Activated CD8-positive, alpha-beta memory T cell treated with anti-CD3 and anti-CD28 coated beads for 36 hours (primary cell): ENCODE results near the gene TSPO2. TPM values are rescaled to one million over a fixed set of nuclear protein-coding genes. Genes with fewer than 3 reads are reported as not detected.

Source experiments
- CTCF ChIA-PET: fragments of 350-600 bp; sonication (Branson Sonifier 250); formaldehyde crosslinking; loops from one replicate; lab custom pipeline; 2021; ENCODE audit warnings: antibody characterized with exemption; lab: Charles Lee
- POLR2A ChIA-PET: fragments of 350-600 bp; sonication (Branson Sonifier 250); formaldehyde crosslinking; loops from one replicate; lab custom pipeline; 2021; ENCODE audit warnings: antibody characterized with exemption; lab: Charles Lee
- total RNA-seq, 2 experiments: library from RNA; stranded (reverse); gene quantifications; one replicate each; pipeline ENCODE4 v1.2.3, GENCODE V29; 2021

TSPO2 gene
- total RNA-seq, 2 experiments from 2014 or later, result not detected

- POLR2A ChIA-PET, result no interaction called here
- CTCF ChIA-PET, result no interaction called here
Measured at GRCh38 chr6:41046084-41046483, 3.8 kb downstream of the TSPO2 start.

- ChIA-PET POLR2A (interaction anchor here (0.5 kb wide), 1 partner anchor 16 kb away, joined by 4 read pairs; no protein-coding TSS in a partner anchor), CTCF (interaction anchor here (1.1 kb wide), 1 partner anchor 39 kb away, joined by 3 read pairs; no protein-coding TSS in a partner anchor)
Measured at GRCh38 chr6:41047306-41047705, 5.0 kb downstream of the TSPO2 start.

GRCh38 chr6:41047745-41048732, 5.8 kb downstream of the TSPO2 start:
- ChIA-PET POLR2A (interaction anchor here (0.5 to 0.6 kb wide), 2 partner anchors 15 to 27 kb away, joined by 3 to 4 read pairs; no protein-coding TSS in a partner anchor), CTCF (interaction anchor here (1.0 to 1.6 kb wide), 3 partner anchors 8 to 40 kb away, joined by 3 to 4 read pairs (median 4); partner anchors contain the start of gene UNC5CL)

- CTCF ChIA-PET, result interaction anchor here (1.6 kb wide), 1 partner anchor 10 kb away, joined by 4 read pairs; the partner anchor contains the start of gene UNC5CL
- POLR2A ChIA-PET, result no interaction called here
Measured at GRCh38 chr6:41049521-41049920, 7.3 kb downstream of the TSPO2 start.

GRCh38 chr6:41049955-41050354, 7.7 kb downstream of the TSPO2 start:
- ChIA-PET POLR2A (no interaction called here), CTCF (no interaction called here)

GRCh38 chr6:41050536-41050935, 8.3 kb downstream of the TSPO2 start:
- ChIA-PET CTCF (no interaction called here), POLR2A (no interaction called here)

- CTCF ChIA-PET, result interaction anchor here (3.0 kb wide), 1 partner anchor 13 kb away, joined by 8 read pairs; the partner anchor contains the start of gene UNC5CL
- POLR2A ChIA-PET, result no interaction called here
Measured at GRCh38 chr6:41051873-41052272, 9.6 kb downstream of the TSPO2 start.

GRCh38 chr6:41053041-41053440, 10.8 kb downstream of the TSPO2 start, which contains the start of gene APOBEC2:
TSS of gene APOBEC2 (plus strand) at chr6:41053202. CDS start at chr6:41053348, 146 bp downstream.
- CTCF ChIA-PET, result interaction anchor here (1.5 to 3.0 kb wide), 2 partner anchors 8 to 14 kb away, joined by 4 to 8 read pairs; partner anchors contain the start of gene UNC5CL
- POLR2A ChIA-PET, result no interaction called here

GRCh38 chr6:41054511-41054910, 12.2 kb downstream of the TSPO2 start:
- POLR2A ChIA-PET, result no interaction called here
- CTCF ChIA-PET, result interaction anchor here (1.5 to 3.0 kb wide), 3 partner anchors 9 to 27 kb away, joined by 4 to 9 read pairs (median 8); partner anchors contain the start of gene UNC5CL

GRCh38 chr6:41055149-41055548, 12.9 kb downstream of the TSPO2 start:
- POLR2A ChIA-PET, result no interaction called here
- CTCF ChIA-PET, result interaction anchor here (2.9 kb wide), 1 partner anchor 27 kb away, joined by 9 read pairs; no protein-coding TSS in a partner anchor

GRCh38 chr6:41056768-41057490, 14.7 kb downstream of the TSPO2 start:
- CTCF ChIA-PET, result interaction anchor here (1.4 to 2.9 kb wide), 2 partner anchors 21 to 29 kb away, joined by 5 to 9 read pairs; no protein-coding TSS in a partner anchor

GRCh38 chr6:41058783-41059181, 16.5 kb downstream of the TSPO2 start:
- POLR2A ChIA-PET, result no interaction called here
- CTCF ChIA-PET, result no interaction called here

More at GRCh38 chr6:41056768-41057490, 14.7 kb downstream of the TSPO2 start:
- POLR2A ChIA-PET, result no interaction called here

- ChIA-PET POLR2A (no interaction called here), CTCF (no interaction called here)
Measured at GRCh38 chr6:41059556-41059955, 17.3 kb downstream of the TSPO2 start.

GRCh38 chr6:41061196-41061726, 19.0 kb downstream of the TSPO2 start:
- ChIA-PET POLR2A (interaction anchor here (0.7 kb wide), 1 partner anchor 236 kb away, joined by 9 read pairs; no protein-coding TSS in a partner anchor), CTCF (interaction anchor here (0.6 kb wide), 1 partner anchor 533 kb away, joined by 3 read pairs; no protein-coding TSS in a partner anchor)

GRCh38 chr6:41062056-41062455, 19.8 kb downstream of the TSPO2 start:
- ChIA-PET POLR2A (no interaction called here), CTCF (no interaction called here)

- POLR2A ChIA-PET, result no interaction called here
- CTCF ChIA-PET, result no interaction called here
Measured at GRCh38 chr6:41063884-41064285, 21.6 kb downstream of the TSPO2 start.

GRCh38 chr6:41064841-41065240, 22.6 kb downstream of the TSPO2 start:
- CTCF ChIA-PET, result no interaction called here

GRCh38 chr6:41065550-41066026, 23.3 kb downstream of the TSPO2 start:
- ChIA-PET POLR2A (no interaction called here), CTCF (no interaction called here)

More at GRCh38 chr6:41064841-41065240, 22.6 kb downstream of the TSPO2 start:
- POLR2A ChIA-PET, result no interaction called here
